GM12865 (cell line): ENCODE data around the gene CACNG1.
A peak's percentile ranks its signal among the peaks of the same experiment; 100 is the strongest.

Source experiments
- DNase-seq: peaks from one replicate; pipeline ENCODE4 v3.0.0; 2010; ENCODE audit warnings: low read depth
- H3K4me3 ChIP-seq: 2 replicates; pipeline ENCODE4 v1.5.1; 2011; ENCODE audit warnings: mild to moderate bottlenecking, low read depth, low read length, control low read depth
- CTCF ChIP-seq: IDR thresholded peaks from 2 replicates; pipeline ENCODE4 v1.5.1; 2011; ENCODE audit warnings: low read length, control low read depth, low read depth, inconsistent platforms; ENCODE audit not compliant: insufficient read depth; ENCODE audit errors: missing control alignments

Gene CACNG1

GRCh38 chr17:67072885-67073284 is 28.5 kb downstream of the CACNG1 start:
- no peak for TF ChIP-seq CTCF
- H3K4me3 ChIP-seq, result no peak overlapping the region
- no peak for DNase-seq

- no peak for TF ChIP-seq CTCF
These were observed 30.4 kb downstream of the CACNG1 start for GRCh38 chr17:67074781-67075180.

GRCh38 chr17:67076290-67076689 is 31.9 kb downstream of the CACNG1 start:
- DNase-seq, result no peak
- TF ChIP-seq CTCF, result no peak
- no peak overlapping the region for H3K4me3 ChIP-seq

More at GRCh38 chr17:67074781-67075180, 30.4 kb downstream of the CACNG1 start:
- no peak overlapping the region for H3K4me3 ChIP-seq
- no peak for DNase-seq

- no peak for TF ChIP-seq CTCF
- no peak for DNase-seq
- no peak overlapping the region for H3K4me3 ChIP-seq
These were observed 33.9 kb downstream of the CACNG1 start for GRCh38 chr17:67078292-67078691.

GRCh38 chr17:67079491-67079890 is 35.1 kb downstream of the CACNG1 start:
- no peak overlapping the region for H3K4me3 ChIP-seq
- TF ChIP-seq CTCF, result no peak
- DNase-seq, result no peak

GRCh38 chr17:67080804-67081203 is 36.5 kb downstream of the CACNG1 start:
- no peak for TF ChIP-seq CTCF
- no peak overlapping the region for H3K4me3 ChIP-seq
- DNase-seq, result peak; percentile 30

GRCh38 chr17:67082107-67082506 is 37.8 kb downstream of the CACNG1 start:
- DNase-seq, result peak; percentile 64
- peak; percentile 34 for TF ChIP-seq CTCF
- H3K4me3 ChIP-seq, result no peak overlapping the region
